ENCODE measurements around the gene TAS2R13. TPM values are rescaled to one million over a fixed set of nuclear protein-coding genes. Genes with fewer than 3 reads are reported as not detected.

Gene TAS2R13
- 2.1 and 3.2 TPM in 2 replicates for total RNA-seq
- not detected in 2 replicates for polyA plus RNA-seq

- Histone ChIP-seq H3K4me3 (no peak within 1 kb of the TSS), H3K27me3 (no peaks in the 10 kb centered on the region)
- 100% methylated on average over 1 of the region's 1 CpG for WGBS (ENCODE audit: low lambda C conversion rate, missing lambda C conversion rate)
Measured at GRCh38 chr12:10909462-10909861, at the start of gene TAS2R13. TAS2R13 (minus strand) TSS chr12:10909562; CDS start chr12:10909298, 264 bp downstream.

GRCh38 chr12:10957741-10958140 is 48.4 kb upstream of the TAS2R13 start:
- H3K36me3 ChIP-seq (replicated peaks; ENCODE audit: insufficient read depth, low read depth) = no peaks in the 10 kb centered on the region
- no peak overlapping the region for H3K4me2 ChIP-seq
- H2AFZ ChIP-seq = no peak overlapping the region
- no peak for DNase-seq (ENCODE audit: low spot score)
- no peak overlapping the region for H3K27ac ChIP-seq
- H3K9me3 ChIP-seq (ENCODE audit: low read depth) = no peaks in the 10 kb centered on the region
- no peak for TF ChIP-seq EZH2phosphoT487 (IDR thresholded peaks at IDR 0.05; ENCODE audit: low read depth, severe bottlenecking, unreplicated experiment)
- TF ChIP-seq, protein P1, sequence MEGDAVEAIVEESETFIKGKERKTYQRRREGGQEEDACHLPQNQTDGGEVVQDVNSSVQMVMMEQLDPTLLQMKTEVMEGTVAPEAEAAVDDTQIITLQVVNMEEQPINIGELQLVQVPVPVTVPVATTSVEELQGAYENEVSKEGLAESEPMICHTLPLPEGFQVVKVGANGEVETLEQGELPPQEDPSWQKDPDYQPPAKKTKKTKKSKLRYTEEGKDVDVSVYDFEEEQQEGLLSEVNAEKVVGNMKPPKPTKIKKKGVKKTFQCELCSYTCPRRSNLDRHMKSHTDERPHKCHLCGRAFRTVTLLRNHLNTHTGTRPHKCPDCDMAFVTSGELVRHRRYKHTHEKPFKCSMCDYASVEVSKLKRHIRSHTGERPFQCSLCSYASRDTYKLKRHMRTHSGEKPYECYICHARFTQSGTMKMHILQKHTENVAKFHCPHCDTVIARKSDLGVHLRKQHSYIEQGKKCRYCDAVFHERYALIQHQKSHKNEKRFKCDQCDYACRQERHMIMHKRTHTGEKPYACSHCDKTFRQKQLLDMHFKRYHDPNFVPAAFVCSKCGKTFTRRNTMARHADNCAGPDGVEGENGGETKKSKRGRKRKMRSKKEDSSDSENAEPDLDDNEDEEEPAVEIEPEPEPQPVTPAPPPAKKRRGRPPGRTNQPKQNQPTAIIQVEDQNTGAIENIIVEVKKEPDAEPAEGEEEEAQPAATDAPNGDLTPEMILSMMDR (IDR thresholded peaks at IDR 0.05; ENCODE audit: poor library complexity) = no peak
- no peak for TF ChIP-seq EZH2 (IDR thresholded peaks at IDR 0.05; ENCODE audit: borderline replicate concordance)
- no peak overlapping the region for H3K4me3 ChIP-seq
- H3K9me2 ChIP-seq (replicated peaks; ENCODE audit: insufficient read depth) = no peaks in the 10 kb centered on the region
- no peaks in the 10 kb centered on the region for H3K27me3 ChIP-seq
- no peaks in the 10 kb centered on the region for H4K20me1 ChIP-seq (ENCODE audit: insufficient read depth, poor library complexity, severe bottlenecking)
- no peaks in the 10 kb centered on the region for H3K4me1 ChIP-seq (ENCODE audit: insufficient read depth)
- peaks cover 16% of the 10 kb centered on the region for H3K79me2 ChIP-seq

More at GRCh38 chr12:10909462-10909861, at the start of gene TAS2R13:
- DNase-seq (ENCODE audit: low spot score) = no peak
- H2AFZ ChIP-seq = no peak within 1 kb of the TSS
- H4K20me1 ChIP-seq (ENCODE audit: insufficient read depth, poor library complexity, severe bottlenecking) = no peaks in the 10 kb centered on the region
- peaks cover 2% of the 10 kb centered on the region for H3K79me2 ChIP-seq
- no peaks in the 10 kb centered on the region for H3K36me3 ChIP-seq (replicated peaks; ENCODE audit: insufficient read depth, low read depth)
- H3K4me2 ChIP-seq = no peak within 1 kb of the TSS
- H3K9me2 ChIP-seq (replicated peaks; ENCODE audit: insufficient read depth) = no peaks in the 10 kb centered on the region
- peaks cover 4% of the 10 kb centered on the region for H3K9me3 ChIP-seq (ENCODE audit: low read depth)
- H3K27ac ChIP-seq = no peak within 1 kb of the TSS
- H3K4me1 ChIP-seq (ENCODE audit: insufficient read depth) = no peaks in the 10 kb centered on the region
- TF ChIP-seq, protein P1 (IDR thresholded peaks at IDR 0.05; ENCODE audit: poor library complexity) = no peak
- TF ChIP-seq EZH2phosphoT487 (IDR thresholded peaks at IDR 0.05; ENCODE audit: low read depth, severe bottlenecking, unreplicated experiment) = no peak

- Histone ChIP-seq H4K20me1 (ENCODE audit: insufficient read depth, poor library complexity, severe bottlenecking) (no peaks in the 10 kb centered on the region), H3K4me2 (no peak overlapping the region), H3K9me3 (ENCODE audit: low read depth) (no peaks in the 10 kb centered on the region), H3K36me3 (replicated peaks; ENCODE audit: insufficient read depth, low read depth) (no peaks in the 10 kb centered on the region), H3K27me3 (no peaks in the 10 kb centered on the region), H3K27ac (no peak overlapping the region), H2AFZ (no peak overlapping the region), H3K79me2 (peaks cover 16% of the 10 kb centered on the region), H3K4me1 (ENCODE audit: insufficient read depth) (no peaks in the 10 kb centered on the region), H3K9me2 (replicated peaks; ENCODE audit: insufficient read depth) (no peaks in the 10 kb centered on the region), H3K4me3 (no peak overlapping the region)
- no peak for DNase-seq (ENCODE audit: low spot score)
- TF ChIP-seq EZH2phosphoT487 (IDR thresholded peaks at IDR 0.05; ENCODE audit: low read depth, severe bottlenecking, unreplicated experiment) (no peak), EZH2 (IDR thresholded peaks at IDR 0.05; ENCODE audit: borderline replicate concordance) (no peak)
- TF ChIP-seq, protein P1 (IDR thresholded peaks at IDR 0.05; ENCODE audit: poor library complexity) = no peak
Measured at GRCh38 chr12:10956085-10956484, 46.7 kb upstream of the TAS2R13 start.

DNA sequence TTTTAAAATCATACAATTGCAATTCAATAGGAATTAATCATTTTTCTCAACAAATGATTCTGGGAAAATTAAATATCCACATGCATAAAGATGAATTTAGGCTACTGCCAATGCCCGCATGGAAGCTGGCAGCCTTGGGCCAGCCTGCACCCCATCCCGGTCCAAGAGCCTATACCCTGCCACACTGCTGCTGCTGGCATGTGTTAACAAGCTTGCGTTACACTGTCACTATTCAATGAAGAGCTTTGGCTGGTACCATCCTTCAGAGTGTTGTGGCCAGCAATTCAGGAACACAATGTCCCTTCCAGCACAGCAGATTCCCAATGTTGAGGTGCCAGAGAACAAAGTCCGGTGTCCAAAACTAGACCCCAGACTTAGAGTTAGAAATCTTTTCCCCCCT is 43.3 kb upstream of the TAS2R13 start:
- H3K4me2 ChIP-seq = no peak overlapping the region
- WGBS (ENCODE audit: low lambda C conversion rate, missing lambda C conversion rate) = 98% methylated on average over 4 of the region's 4 CpGs

More for the DNA sequence above, 43.3 kb upstream of the TAS2R13 start:
- Histone ChIP-seq H3K9me3 (ENCODE audit: low read depth) (no peaks in the 10 kb centered on the region), H3K27ac (no peak overlapping the region), H3K9me2 (replicated peaks; ENCODE audit: insufficient read depth) (no peaks in the 10 kb centered on the region), H3K4me3 (no peak overlapping the region), H3K79me2 (peaks cover 16% of the 10 kb centered on the region), H3K36me3 (replicated peaks; ENCODE audit: insufficient read depth, low read depth) (no peaks in the 10 kb centered on the region), H2AFZ (no peak overlapping the region), H3K27me3 (no peaks in the 10 kb centered on the region), H3K4me1 (ENCODE audit: insufficient read depth) (no peaks in the 10 kb centered on the region), H4K20me1 (ENCODE audit: insufficient read depth, poor library complexity, severe bottlenecking) (no peaks in the 10 kb centered on the region)
- DNase-seq (ENCODE audit: low spot score) = no peak
- no peak for TF ChIP-seq EZH2 (IDR thresholded peaks at IDR 0.05; ENCODE audit: borderline replicate concordance)
- TF ChIP-seq, protein P1 (IDR thresholded peaks at IDR 0.05; ENCODE audit: poor library complexity) = no peak
- no peak for TF ChIP-seq EZH2phosphoT487 (IDR thresholded peaks at IDR 0.05; ENCODE audit: low read depth, severe bottlenecking, unreplicated experiment)

Measured in hepatocyte (in vitro differentiated cells).